ENCODE data around the gene GDF7. TPM values are rescaled to one million over a fixed set of nuclear protein-coding genes. Genes with fewer than 3 reads are reported as not detected.
A peak's percentile ranks its signal among the peaks of the same experiment; 100 is the strongest.

GDF7 gene
- total RNA-seq, 1 donor from 2014 or later: 0.05 TPM

- peak; percentile 52 for DNase-seq (ENCODE audit: low spot score)
- Mint-ChIP-seq H3K27me3 (ENCODE audit: low read depth) (no peaks in the 10 kb centered on the region), H3K4me1 (ENCODE audit: low read depth) (no peaks in the 10 kb centered on the region), H3K4me3 (ENCODE audit: low read depth) (no peak overlapping the region), H3K36me3 (ENCODE audit: low read depth) (no peaks in the 10 kb centered on the region), H3K9me3 (no peaks in the 10 kb centered on the region), H3K27ac (peak overlapping the region; percentile 5)
- intact Hi-C loops (cut with micrococcal nuclease): loop anchor here (1.0 to 5.0 kb wide), 3 partner anchors 65 to 505 kb away; no protein-coding TSS in a partner anchor
Observed at GRCh38 chr2:20642055-20642971, 24.6 kb upstream of the GDF7 start.

GRCh38 chr2:20643060-20643459 lies 23.9 kb upstream of the GDF7 start:
- Mint-ChIP-seq H3K4me3 (ENCODE audit: low read depth) (no peak overlapping the region), H3K9me3 (no peaks in the 10 kb centered on the region), H3K27me3 (ENCODE audit: low read depth) (no peaks in the 10 kb centered on the region), H3K4me1 (ENCODE audit: low read depth) (no peaks in the 10 kb centered on the region), H3K27ac (no peak overlapping the region), H3K36me3 (ENCODE audit: low read depth) (no peaks in the 10 kb centered on the region)
- no peak for DNase-seq (ENCODE audit: low spot score)
- intact Hi-C loops (cut with micrococcal nuclease): loop anchor here (5.0 kb wide), 2 partner anchors 66 to 506 kb away; no protein-coding TSS in a partner anchor

- Mint-ChIP-seq H3K4me3 (ENCODE audit: low read depth) (no peak overlapping the region), H3K27ac (no peak overlapping the region), H3K36me3 (ENCODE audit: low read depth) (no peaks in the 10 kb centered on the region), H3K27me3 (ENCODE audit: low read depth) (no peaks in the 10 kb centered on the region), H3K9me3 (no peaks in the 10 kb centered on the region), H3K4me1 (ENCODE audit: low read depth) (no peaks in the 10 kb centered on the region)
- intact Hi-C loops (cut with micrococcal nuclease): loop anchor here (5.0 kb wide), 2 partner anchors 67 to 507 kb away; no protein-coding TSS in a partner anchor
- DNase-seq (ENCODE audit: low spot score): no peak
Observed at GRCh38 chr2:20643826-20644225, 23.1 kb upstream of the GDF7 start.

- no peaks in the 10 kb centered on the region for H3K27me3 Mint-ChIP-seq (ENCODE audit: low read depth)
- H3K4me1 Mint-ChIP-seq (ENCODE audit: low read depth): peaks cover 7% of the 10 kb centered on the region
Observed at GRCh38 chr2:20645301-20645701, 21.6 kb upstream of the GDF7 start.

GRCh38 chr2:20645761-20646160 lies 21.2 kb upstream of the GDF7 start:
- intact Hi-C loops (cut with micrococcal nuclease): no loop called here
- Mint-ChIP-seq H3K27me3 (ENCODE audit: low read depth) (no peaks in the 10 kb centered on the region), H3K36me3 (ENCODE audit: low read depth) (no peaks in the 10 kb centered on the region), H3K4me1 (ENCODE audit: low read depth) (peaks cover 9% of the 10 kb centered on the region), H3K27ac (no peak overlapping the region), H3K9me3 (no peaks in the 10 kb centered on the region), H3K4me3 (ENCODE audit: low read depth) (no peak overlapping the region)
- DNase-seq (ENCODE audit: low spot score): no peak

More at GRCh38 chr2:20645301-20645701, 21.6 kb upstream of the GDF7 start:
- Mint-ChIP-seq H3K9me3 (no peaks in the 10 kb centered on the region), H3K4me3 (ENCODE audit: low read depth) (no peak overlapping the region), H3K27ac (no peak overlapping the region), H3K36me3 (ENCODE audit: low read depth) (no peaks in the 10 kb centered on the region)
- intact Hi-C loops (cut with micrococcal nuclease): no loop called here
- DNase-seq (ENCODE audit: low spot score): no peak

GRCh38 chr2:20646446-20646845 lies 20.5 kb upstream of the GDF7 start:
- Mint-ChIP-seq H3K4me3 (ENCODE audit: low read depth) (no peak overlapping the region), H3K36me3 (ENCODE audit: low read depth) (no peaks in the 10 kb centered on the region), H3K9me3 (no peaks in the 10 kb centered on the region), H3K27me3 (ENCODE audit: low read depth) (no peaks in the 10 kb centered on the region), H3K4me1 (ENCODE audit: low read depth) (peaks cover 13% of the 10 kb centered on the region), H3K27ac (no peak overlapping the region)
- intact Hi-C loops (cut with micrococcal nuclease): no loop called here
- no peak for DNase-seq (ENCODE audit: low spot score)

- DNase-seq (ENCODE audit: low spot score): no peak
- intact Hi-C loops (cut with micrococcal nuclease): no loop called here
- Mint-ChIP-seq H3K4me3 (ENCODE audit: low read depth) (no peak overlapping the region), H3K9me3 (no peaks in the 10 kb centered on the region), H3K27me3 (ENCODE audit: low read depth) (no peaks in the 10 kb centered on the region), H3K36me3 (ENCODE audit: low read depth) (no peaks in the 10 kb centered on the region), H3K27ac (no peak overlapping the region), H3K4me1 (ENCODE audit: low read depth) (peaks cover 15% of the 10 kb centered on the region)
Observed at GRCh38 chr2:20647211-20647610, 19.7 kb upstream of the GDF7 start.

GRCh38 chr2:20647738-20648137 lies 19.2 kb upstream of the GDF7 start:
- Mint-ChIP-seq H3K9me3 (no peaks in the 10 kb centered on the region), H3K36me3 (ENCODE audit: low read depth) (no peaks in the 10 kb centered on the region), H3K4me3 (ENCODE audit: low read depth) (no peak overlapping the region), H3K27me3 (ENCODE audit: low read depth) (no peaks in the 10 kb centered on the region), H3K4me1 (ENCODE audit: low read depth) (peaks cover 15% of the 10 kb centered on the region), H3K27ac (no peak overlapping the region)
- intact Hi-C loops (cut with micrococcal nuclease): no loop called here
- DNase-seq (ENCODE audit: low spot score): no peak

- Mint-ChIP-seq H3K36me3 (ENCODE audit: low read depth) (no peaks in the 10 kb centered on the region), H3K27ac (no peak overlapping the region), H3K9me3 (no peaks in the 10 kb centered on the region), H3K27me3 (ENCODE audit: low read depth) (no peaks in the 10 kb centered on the region), H3K4me3 (ENCODE audit: low read depth) (no peak overlapping the region), H3K4me1 (ENCODE audit: low read depth) (peaks cover 15% of the 10 kb centered on the region)
- intact Hi-C loops (cut with micrococcal nuclease): no loop called here
- no peak for DNase-seq (ENCODE audit: low spot score)
Observed at GRCh38 chr2:20648206-20648605, 18.7 kb upstream of the GDF7 start.

- Mint-ChIP-seq H3K4me1 (ENCODE audit: low read depth) (peaks cover 15% of the 10 kb centered on the region), H3K27ac (no peak overlapping the region), H3K27me3 (ENCODE audit: low read depth) (no peaks in the 10 kb centered on the region), H3K36me3 (ENCODE audit: low read depth) (no peaks in the 10 kb centered on the region), H3K4me3 (ENCODE audit: low read depth) (no peak overlapping the region), H3K9me3 (no peaks in the 10 kb centered on the region)
- intact Hi-C loops (cut with micrococcal nuclease): no loop called here
- DNase-seq (ENCODE audit: low spot score): no peak
Observed at GRCh38 chr2:20648831-20649230, 18.1 kb upstream of the GDF7 start.

- Mint-ChIP-seq H3K27me3 (ENCODE audit: low read depth) (peaks cover 2% of the 10 kb centered on the region), H3K27ac (no peak overlapping the region), H3K4me1 (ENCODE audit: low read depth) (peaks cover 15% of the 10 kb centered on the region), H3K4me3 (ENCODE audit: low read depth) (peak overlapping the region; percentile 87), H3K9me3 (no peaks in the 10 kb centered on the region), H3K36me3 (ENCODE audit: low read depth) (no peaks in the 10 kb centered on the region)
- intact Hi-C loops (cut with micrococcal nuclease): no loop called here
- DNase-seq (ENCODE audit: low spot score): no peak
Observed at GRCh38 chr2:20649576-20649975, 17.4 kb upstream of the GDF7 start.

- H3K9me3 Mint-ChIP-seq: no peaks in the 10 kb centered on the region
- no peaks in the 10 kb centered on the region for H3K36me3 Mint-ChIP-seq (ENCODE audit: low read depth)
- no peak for DNase-seq (ENCODE audit: low spot score)
- peak overlapping the region; percentile 87 for H3K4me3 Mint-ChIP-seq (ENCODE audit: low read depth)
- peaks cover 4% of the 10 kb centered on the region for H3K27me3 Mint-ChIP-seq (ENCODE audit: low read depth)
- H3K4me1 Mint-ChIP-seq (ENCODE audit: low read depth): peaks cover 15% of the 10 kb centered on the region
- intact Hi-C loops (cut with micrococcal nuclease): loop anchor here (2.0 to 5.0 kb wide), 4 partner anchors 172 to 748 kb away; partner anchors contain the start of genes LAPTM4A, LDAH, PUM2 and TTC32
- no peak overlapping the region for H3K27ac Mint-ChIP-seq
Observed at GRCh38 chr2:20649976-20650375, 17.0 kb upstream of the GDF7 start.

GRCh38 chr2:20650393-20650876 lies 16.5 kb upstream of the GDF7 start:
- DNase-seq (ENCODE audit: low spot score): peak; percentile 29
- peaks cover 8% of the 10 kb centered on the region for H3K27me3 Mint-ChIP-seq (ENCODE audit: low read depth)
- H3K27ac Mint-ChIP-seq: peak overlapping the region; percentile 39
- no peaks in the 10 kb centered on the region for H3K9me3 Mint-ChIP-seq
- no peaks in the 10 kb centered on the region for H3K36me3 Mint-ChIP-seq (ENCODE audit: low read depth)
- intact Hi-C loops (cut with micrococcal nuclease): loop anchor here (2.0 to 5.0 kb wide), 4 partner anchors 172 to 748 kb away; partner anchors contain the start of genes LAPTM4A, LDAH, PUM2 and TTC32
- H3K4me3 Mint-ChIP-seq (ENCODE audit: low read depth): peak overlapping the region; percentile 87
- peaks cover 15% of the 10 kb centered on the region for H3K4me1 Mint-ChIP-seq (ENCODE audit: low read depth)
